GM21619 (cell line): ENCODE data around the gene TMEM81.

Experiments used
- ATAC-seq: cut with Tn5 transposase; IDR thresholded peaks from one replicate; pipeline ENCODE4 v1.9.1; 2021; ENCODE audit not compliant: unreplicated experiment

Gene TMEM81

GRCh38 chr1:205038132-205038786, 46.0 kb downstream of the TMEM81 start:
- ATAC-seq: no peak

- no peak for ATAC-seq
These were observed 46.7 kb downstream of the TMEM81 start for GRCh38 chr1:205037539-205037938.
